SK-N-SH treated with all-trans-retinoic acid at 6 μM for 48 hours (cell line): Measurements from ENCODE around the gene AGBL1.

Experiments
- ATAC-seq: fragments of 200-7000 bp; cut with Tn5 transposase; 3 replicates; pipeline ENCODE4 v1.9.1; 2020; ENCODE audit warnings: mild to moderate bottlenecking, moderate library complexity
- ARNTL ChIP-seq: fragments of 450-650 bp; formaldehyde crosslinking; IDR thresholded peaks from 2 replicates; pipeline ENCODE4 v1.5.0; 2020; ENCODE audit warnings: low read depth, mild to moderate bottlenecking, moderate library complexity, borderline replicate concordance
- BACH2 ChIP-seq: fragments of 250-450 bp; sonication (Bioruptor Pico); IDR thresholded peaks from 2 replicates; pipeline ENCODE4 v1.9.0; 2021; ENCODE audit warnings: mild to moderate bottlenecking, borderline replicate concordance
- CSDC2 ChIP-seq: fragments of 250-450 bp; sonication (Bioruptor Pico); IDR thresholded peaks from 2 replicates; pipeline ENCODE4 v1.5.0; 2020; ENCODE audit warnings: mild to moderate bottlenecking, moderate library complexity
- ESRRG ChIP-seq: fragments of 250-450 bp; sonication (Bioruptor Pico); IDR thresholded peaks from 2 replicates; pipeline ENCODE4 v1.6.1; 2021; ENCODE audit warnings: mild to moderate bottlenecking
- GLIS3 ChIP-seq: fragments of 250-450 bp; sonication (Bioruptor Pico); IDR thresholded peaks from 2 replicates; pipeline ENCODE4 v1.5.0; 2020; ENCODE audit warnings: mild to moderate bottlenecking, moderate library complexity
- ISL1 ChIP-seq: fragments of 250-450 bp; sonication (Bioruptor Pico); IDR thresholded peaks from 2 replicates; pipeline ENCODE4 v2.1.2; 2022; ENCODE audit warnings: mild to moderate bottlenecking, moderate library complexity
- OSR1 ChIP-seq: fragments of 250-450 bp; sonication (Bioruptor Pico); IDR thresholded peaks from 2 replicates; pipeline ENCODE4 v1.8.0; 2022; ENCODE audit warnings: moderate library complexity, mild to moderate bottlenecking, inconsistent platforms
- PPARA ChIP-seq: fragments of 250-450 bp; sonication (Bioruptor Pico); IDR thresholded peaks from 2 replicates; pipeline ENCODE4 v1.5.0; 2020; ENCODE audit warnings: mild to moderate bottlenecking, borderline replicate concordance
- RARB ChIP-seq: fragments of 250-450 bp; sonication (Bioruptor Pico); IDR thresholded peaks from 2 replicates; pipeline ENCODE4 v1.8.0; 2021; ENCODE audit warnings: mild to moderate bottlenecking, moderate library complexity
- SNAI2 ChIP-seq: fragments of 250-450 bp; sonication (Bioruptor Pico); IDR thresholded peaks from 2 replicates; pipeline ENCODE4 v1.5.0; 2020; ENCODE audit warnings: mild to moderate bottlenecking, moderate library complexity
- TCF4 ChIP-seq: fragments of 250-450 bp; sonication (Bioruptor Pico); IDR thresholded peaks from 2 replicates; pipeline ENCODE4 v1.8.0; 2021; ENCODE audit warnings: mild to moderate bottlenecking, moderate library complexity, borderline replicate concordance
- TOX ChIP-seq: fragments of 250-450 bp; sonication (Bioruptor Pico); IDR thresholded peaks from 2 replicates; pipeline ENCODE4 v1.8.0; 2021; ENCODE audit warnings: mild to moderate bottlenecking, moderate library complexity, borderline replicate concordance
- ZC3H10 ChIP-seq: fragments of 250-450 bp; sonication (Bioruptor Pico); IDR thresholded peaks from 2 replicates; pipeline ENCODE4 v1.5.1; 2021; ENCODE audit warnings: mild to moderate bottlenecking, moderate library complexity
- ZFP3 ChIP-seq: fragments of 250-450 bp; sonication (Bioruptor Pico); IDR thresholded peaks from 2 replicates; pipeline ENCODE4 v1.5.0; 2020; ENCODE audit warnings: mild to moderate bottlenecking, moderate library complexity
- ZFP30 ChIP-seq: fragments of 450-650 bp; formaldehyde crosslinking; IDR thresholded peaks from 2 replicates; pipeline ENCODE4 v1.5.0; 2022; ENCODE audit warnings: mild to moderate bottlenecking, moderate library complexity
- ZNF565 ChIP-seq: fragments of 450-650 bp; formaldehyde crosslinking; conservative IDR thresholded peaks from 2 replicates; pipeline ENCODE4 v1.5.0; 2020; ENCODE audit warnings: low read depth, mild to moderate bottlenecking, moderate library complexity
- ZNF70 ChIP-seq: fragments of 450-650 bp; formaldehyde crosslinking; IDR thresholded peaks from 2 replicates; pipeline ENCODE4 v1.5.0; 2020; ENCODE audit warnings: mild to moderate bottlenecking, moderate library complexity
- ZNF8 ChIP-seq: fragments of 450-650 bp; formaldehyde crosslinking; IDR thresholded peaks from 2 replicates; pipeline ENCODE4 v1.5.0; 2020; ENCODE audit warnings: mild to moderate bottlenecking, moderate library complexity
- TF ChIP-seq, protein P1 (sequence below): fragments of 250-450 bp; sonication (Bioruptor Pico); IDR thresholded peaks from 2 replicates; pipeline ENCODE4 v1.8.0; 2021; ENCODE audit warnings: low read depth, mild to moderate bottlenecking, moderate library complexity, borderline replicate concordance
- TF ChIP-seq, protein P2 (sequence below): fragments of 250-450 bp; sonication (Bioruptor Pico); IDR thresholded peaks from 2 replicates; pipeline ENCODE4 v1.8.0; 2020; ENCODE audit warnings: mild to moderate bottlenecking, moderate library complexity, borderline replicate concordance
- TF ChIP-seq, protein P3 (sequence below): fragments of 250-450 bp; sonication (Bioruptor Pico); IDR thresholded peaks from 2 replicates; pipeline ENCODE4 v1.5.0; 2020; ENCODE audit warnings: mild to moderate bottlenecking, moderate library complexity
- TF ChIP-seq, protein P4 (sequence below): fragments of 250-450 bp; sonication (Bioruptor Pico); IDR thresholded peaks from 2 replicates; pipeline ENCODE4 v1.5.1; 2020; ENCODE audit warnings: low read depth, mild to moderate bottlenecking, moderate library complexity
- TF ChIP-seq, protein P5 (sequence below): fragments of 250-450 bp; sonication (Bioruptor Pico); IDR thresholded peaks from 2 replicates; pipeline ENCODE4 v1.5.1; 2021; ENCODE audit warnings: mild to moderate bottlenecking, moderate library complexity

Gene AGBL1

DNA sequence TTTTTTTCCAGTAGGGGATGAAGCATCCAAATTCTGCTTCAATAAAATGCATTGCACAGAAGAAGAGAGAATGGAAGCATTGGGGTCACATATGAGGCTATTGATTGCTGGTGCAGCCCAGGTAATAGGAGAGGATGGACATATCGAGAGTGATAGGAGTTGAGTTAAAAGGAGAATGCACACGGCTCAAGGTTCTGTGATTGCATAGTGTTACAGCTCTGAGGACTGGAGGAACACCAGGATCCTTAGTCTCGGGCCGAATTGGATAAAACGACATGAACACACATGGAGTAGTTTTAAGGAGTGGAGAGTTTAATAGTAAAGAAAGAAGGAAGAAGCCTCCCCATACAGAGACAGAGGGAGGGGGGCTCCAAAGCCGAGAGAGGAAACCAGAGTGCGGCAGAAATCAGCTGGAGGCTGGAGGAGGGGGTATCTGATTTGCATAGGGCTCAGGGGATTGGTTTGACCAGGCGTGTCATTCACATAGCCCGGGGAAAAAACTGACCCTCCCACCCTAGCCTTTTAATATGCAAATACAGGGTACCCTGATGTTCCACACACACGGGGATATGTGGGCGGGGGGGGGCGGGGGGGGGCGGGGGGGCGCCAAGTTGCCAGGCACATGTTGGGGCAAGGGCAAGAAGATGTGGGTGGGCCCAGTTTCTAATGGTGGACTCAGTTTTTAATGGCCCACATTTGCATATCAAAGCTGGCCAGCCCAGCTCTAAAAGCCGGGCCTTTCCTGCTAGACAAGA lies 156.9 kb downstream of the AGBL1 start:
- TF ChIP-seq, protein P1, sequence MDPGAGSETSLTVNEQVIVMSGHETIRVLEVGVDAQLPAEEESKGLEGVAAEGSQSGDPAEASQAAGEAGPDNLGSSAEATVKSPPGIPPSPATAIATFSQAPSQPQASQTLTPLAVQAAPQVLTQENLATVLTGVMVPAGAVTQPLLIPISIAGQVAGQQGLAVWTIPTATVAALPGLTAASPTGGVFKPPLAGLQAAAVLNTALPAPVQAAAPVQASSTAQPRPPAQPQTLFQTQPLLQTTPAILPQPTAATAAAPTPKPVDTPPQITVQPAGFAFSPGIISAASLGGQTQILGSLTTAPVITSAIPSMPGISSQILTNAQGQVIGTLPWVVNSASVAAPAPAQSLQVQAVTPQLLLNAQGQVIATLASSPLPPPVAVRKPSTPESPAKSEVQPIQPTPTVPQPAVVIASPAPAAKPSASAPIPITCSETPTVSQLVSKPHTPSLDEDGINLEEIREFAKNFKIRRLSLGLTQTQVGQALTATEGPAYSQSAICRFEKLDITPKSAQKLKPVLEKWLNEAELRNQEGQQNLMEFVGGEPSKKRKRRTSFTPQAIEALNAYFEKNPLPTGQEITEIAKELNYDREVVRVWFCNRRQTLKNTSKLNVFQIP (CRISPR knock-in tag): no peak
- no peak for TF ChIP-seq CSDC2
- TF ChIP-seq ZNF565 (CRISPR knock-in tag): no peak
- TF ChIP-seq, protein P2, sequence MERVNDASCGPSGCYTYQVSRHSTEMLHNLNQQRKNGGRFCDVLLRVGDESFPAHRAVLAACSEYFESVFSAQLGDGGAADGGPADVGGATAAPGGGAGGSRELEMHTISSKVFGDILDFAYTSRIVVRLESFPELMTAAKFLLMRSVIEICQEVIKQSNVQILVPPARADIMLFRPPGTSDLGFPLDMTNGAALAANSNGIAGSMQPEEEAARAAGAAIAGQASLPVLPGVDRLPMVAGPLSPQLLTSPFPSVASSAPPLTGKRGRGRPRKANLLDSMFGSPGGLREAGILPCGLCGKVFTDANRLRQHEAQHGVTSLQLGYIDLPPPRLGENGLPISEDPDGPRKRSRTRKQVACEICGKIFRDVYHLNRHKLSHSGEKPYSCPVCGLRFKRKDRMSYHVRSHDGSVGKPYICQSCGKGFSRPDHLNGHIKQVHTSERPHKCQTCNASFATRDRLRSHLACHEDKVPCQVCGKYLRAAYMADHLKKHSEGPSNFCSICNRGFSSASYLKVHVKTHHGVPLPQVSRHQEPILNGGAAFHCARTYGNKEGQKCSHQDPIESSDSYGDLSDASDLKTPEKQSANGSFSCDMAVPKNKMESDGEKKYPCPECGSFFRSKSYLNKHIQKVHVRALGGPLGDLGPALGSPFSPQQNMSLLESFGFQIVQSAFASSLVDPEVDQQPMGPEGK: no peak
- TF ChIP-seq, protein P3, sequence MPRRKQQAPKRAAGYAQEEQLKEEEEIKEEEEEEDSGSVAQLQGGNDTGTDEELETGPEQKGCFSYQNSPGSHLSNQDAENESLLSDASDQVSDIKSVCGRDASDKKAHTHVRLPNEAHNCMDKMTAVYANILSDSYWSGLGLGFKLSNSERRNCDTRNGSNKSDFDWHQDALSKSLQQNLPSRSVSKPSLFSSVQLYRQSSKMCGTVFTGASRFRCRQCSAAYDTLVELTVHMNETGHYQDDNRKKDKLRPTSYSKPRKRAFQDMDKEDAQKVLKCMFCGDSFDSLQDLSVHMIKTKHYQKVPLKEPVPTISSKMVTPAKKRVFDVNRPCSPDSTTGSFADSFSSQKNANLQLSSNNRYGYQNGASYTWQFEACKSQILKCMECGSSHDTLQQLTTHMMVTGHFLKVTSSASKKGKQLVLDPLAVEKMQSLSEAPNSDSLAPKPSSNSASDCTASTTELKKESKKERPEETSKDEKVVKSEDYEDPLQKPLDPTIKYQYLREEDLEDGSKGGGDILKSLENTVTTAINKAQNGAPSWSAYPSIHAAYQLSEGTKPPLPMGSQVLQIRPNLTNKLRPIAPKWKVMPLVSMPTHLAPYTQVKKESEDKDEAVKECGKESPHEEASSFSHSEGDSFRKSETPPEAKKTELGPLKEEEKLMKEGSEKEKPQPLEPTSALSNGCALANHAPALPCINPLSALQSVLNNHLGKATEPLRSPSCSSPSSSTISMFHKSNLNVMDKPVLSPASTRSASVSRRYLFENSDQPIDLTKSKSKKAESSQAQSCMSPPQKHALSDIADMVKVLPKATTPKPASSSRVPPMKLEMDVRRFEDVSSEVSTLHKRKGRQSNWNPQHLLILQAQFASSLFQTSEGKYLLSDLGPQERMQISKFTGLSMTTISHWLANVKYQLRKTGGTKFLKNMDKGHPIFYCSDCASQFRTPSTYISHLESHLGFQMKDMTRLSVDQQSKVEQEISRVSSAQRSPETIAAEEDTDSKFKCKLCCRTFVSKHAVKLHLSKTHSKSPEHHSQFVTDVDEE (CRISPR knock-in tag): no peak
- TF ChIP-seq OSR1 (CRISPR knock-in tag): no peak
- no peak for TF ChIP-seq TOX (CRISPR knock-in tag)
- TF ChIP-seq PPARA: no peak
- no peak for TF ChIP-seq BACH2 (CRISPR knock-in tag)
- TF ChIP-seq ZFP30 (CRISPR knock-in tag): no peak
- no peak for TF ChIP-seq ZFP3 (CRISPR knock-in tag)
- no peak for TF ChIP-seq SNAI2
- TF ChIP-seq ISL1 (CRISPR knock-in tag): no peak
- no peak for TF ChIP-seq RARB (CRISPR knock-in tag)
- TF ChIP-seq ZNF70 (CRISPR knock-in tag): no peak
- no peak for TF ChIP-seq ZNF8 (CRISPR knock-in tag)
- no peak for TF ChIP-seq ESRRG
- TF ChIP-seq ZC3H10 (CRISPR knock-in tag): no peak
- no peak for TF ChIP-seq TCF4 (CRISPR knock-in tag)
- TF ChIP-seq ARNTL (CRISPR knock-in tag): no peak
- no peak for ATAC-seq

DNA sequence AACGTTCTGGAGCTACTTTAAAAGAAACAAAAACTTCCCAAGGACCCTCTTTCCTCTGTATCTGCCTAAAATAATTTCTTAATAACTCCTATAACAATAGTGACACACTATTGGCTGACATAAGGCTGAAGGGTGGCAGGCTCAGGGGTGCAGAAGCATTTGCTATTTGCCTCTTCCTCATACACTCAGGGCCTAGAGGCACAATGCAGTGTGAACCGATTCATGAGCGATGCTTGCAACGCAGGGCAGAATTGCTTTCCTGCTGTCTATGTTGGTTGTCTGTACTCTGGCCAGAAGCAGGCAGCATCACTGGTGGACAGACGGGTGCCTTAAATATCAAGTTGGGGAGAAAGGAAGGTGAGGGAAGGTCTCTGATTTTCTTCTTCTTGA lies 157.4 kb downstream of the AGBL1 start:
- no peak for ATAC-seq
- TF ChIP-seq TCF4 (CRISPR knock-in tag) (no peak), ZNF565 (CRISPR knock-in tag) (no peak), GLIS3 (CRISPR knock-in tag) (no peak), SNAI2 (no peak), RARB (CRISPR knock-in tag) (no peak), ESRRG (no peak), ARNTL (CRISPR knock-in tag) (no peak), ZFP30 (CRISPR knock-in tag) (no peak), CSDC2 (no peak), OSR1 (CRISPR knock-in tag) (no peak), ISL1 (CRISPR knock-in tag) (no peak)
- TF ChIP-seq, protein P2: no peak
- TF ChIP-seq, protein P4, sequence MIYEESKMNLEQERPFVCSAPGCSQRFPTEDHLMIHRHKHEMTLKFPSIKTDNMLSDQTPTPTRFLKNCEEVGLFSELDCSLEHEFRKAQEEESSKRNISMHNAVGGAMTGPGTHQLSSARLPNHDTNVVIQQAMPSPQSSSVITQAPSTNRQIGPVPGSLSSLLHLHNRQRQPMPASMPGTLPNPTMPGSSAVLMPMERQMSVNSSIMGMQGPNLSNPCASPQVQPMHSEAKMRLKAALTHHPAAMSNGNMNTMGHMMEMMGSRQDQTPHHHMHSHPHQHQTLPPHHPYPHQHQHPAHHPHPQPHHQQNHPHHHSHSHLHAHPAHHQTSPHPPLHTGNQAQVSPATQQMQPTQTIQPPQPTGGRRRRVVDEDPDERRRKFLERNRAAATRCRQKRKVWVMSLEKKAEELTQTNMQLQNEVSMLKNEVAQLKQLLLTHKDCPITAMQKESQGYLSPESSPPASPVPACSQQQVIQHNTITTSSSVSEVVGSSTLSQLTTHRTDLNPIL (CRISPR knock-in tag): no peak
- TF ChIP-seq, protein P3 (CRISPR knock-in tag): no peak
- TF ChIP-seq, protein P1 (CRISPR knock-in tag): no peak
- TF ChIP-seq, protein P5, sequence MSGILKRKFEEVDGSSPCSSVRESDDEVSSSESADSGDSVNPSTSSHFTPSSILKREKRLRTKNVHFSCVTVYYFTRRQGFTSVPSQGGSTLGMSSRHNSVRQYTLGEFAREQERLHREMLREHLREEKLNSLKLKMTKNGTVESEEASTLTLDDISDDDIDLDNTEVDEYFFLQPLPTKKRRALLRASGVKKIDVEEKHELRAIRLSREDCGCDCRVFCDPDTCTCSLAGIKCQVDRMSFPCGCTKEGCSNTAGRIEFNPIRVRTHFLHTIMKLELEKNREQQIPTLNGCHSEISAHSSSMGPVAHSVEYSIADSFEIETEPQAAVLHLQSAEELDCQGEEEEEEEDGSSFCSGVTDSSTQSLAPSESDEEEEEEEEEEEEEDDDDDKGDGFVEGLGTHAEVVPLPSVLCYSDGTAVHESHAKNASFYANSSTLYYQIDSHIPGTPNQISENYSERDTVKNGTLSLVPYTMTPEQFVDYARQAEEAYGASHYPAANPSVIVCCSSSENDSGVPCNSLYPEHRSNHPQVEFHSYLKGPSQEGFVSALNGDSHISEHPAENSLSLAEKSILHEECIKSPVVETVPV (CRISPR knock-in tag): no peak
